Activated CD8-positive, alpha-beta T cell treated with anti-CD3 and anti-CD28 coated beads, Interleukin-2, amount 10 ng/mL, durations not matched to agents 7 days and 5 days (primary cell): ENCODE measurements around the gene HOXB2. TPM values are rescaled to one million over a fixed set of nuclear protein-coding genes. Genes with fewer than 3 reads are reported as not detected.
"Not testable (repeated sequence)": the region's sequence is repeated elsewhere in the genome, so short reads cannot be mapped to it uniquely, and the experiment has no call there.

Experiments
- ATAC-seq: fragments of 150-1000 bp; cut with Tn5 transposase; one replicate; pipeline ENCODE4 v1.10.0; 2021; ENCODE audit warnings: moderate library complexity
- CTCF ChIA-PET: fragments of 350-600 bp; sonication (Branson Sonifier 250); formaldehyde crosslinking; loops from one replicate; lab custom pipeline; 2021; ENCODE audit warnings: antibody characterized with exemption; lab: Charles Lee
- POLR2A ChIA-PET: fragments of 350-600 bp; sonication (Branson Sonifier 250); formaldehyde crosslinking; loops from one replicate; lab custom pipeline; 2021; ENCODE audit warnings: antibody characterized with exemption; lab: Charles Lee
- DNase-seq: peaks from one replicate; pipeline ENCODE4 v3.0.0-alpha.2; 2020
- H3K27ac Mint-ChIP-seq: one replicate; pipeline ENCODE4 v1.8.0; 2021; ENCODE audit warnings: mild to moderate bottlenecking, mixed read lengths
- H3K27me3 Mint-ChIP-seq: one replicate; pipeline ENCODE4 v1.8.0; 2021; ENCODE audit warnings: low read depth, mixed read lengths
- H3K36me3 Mint-ChIP-seq: one replicate; pipeline ENCODE4 v1.8.0; 2021; ENCODE audit warnings: low read depth, mixed read lengths
- H3K4me1 Mint-ChIP-seq: one replicate; pipeline ENCODE4 v1.8.0; 2021; ENCODE audit warnings: low read depth, mixed read lengths
- H3K4me3 Mint-ChIP-seq: one replicate; pipeline ENCODE4 v1.8.0; 2021; ENCODE audit warnings: mild to moderate bottlenecking, mixed read lengths
- H3K9me3 Mint-ChIP-seq: one replicate; pipeline ENCODE4 v1.8.0; 2022; ENCODE audit warnings: mixed read lengths; ENCODE audit not compliant: insufficient read depth
- total RNA-seq, 2 experiments: library from RNA; stranded (reverse); gene quantifications; one replicate each; pipeline ENCODE4 v1.2.3, GENCODE V29; 2021

The HOXB2 gene
- total RNA-seq, 2 experiments from 2014 or later: 15.7 to 17.7 TPM

DNA sequence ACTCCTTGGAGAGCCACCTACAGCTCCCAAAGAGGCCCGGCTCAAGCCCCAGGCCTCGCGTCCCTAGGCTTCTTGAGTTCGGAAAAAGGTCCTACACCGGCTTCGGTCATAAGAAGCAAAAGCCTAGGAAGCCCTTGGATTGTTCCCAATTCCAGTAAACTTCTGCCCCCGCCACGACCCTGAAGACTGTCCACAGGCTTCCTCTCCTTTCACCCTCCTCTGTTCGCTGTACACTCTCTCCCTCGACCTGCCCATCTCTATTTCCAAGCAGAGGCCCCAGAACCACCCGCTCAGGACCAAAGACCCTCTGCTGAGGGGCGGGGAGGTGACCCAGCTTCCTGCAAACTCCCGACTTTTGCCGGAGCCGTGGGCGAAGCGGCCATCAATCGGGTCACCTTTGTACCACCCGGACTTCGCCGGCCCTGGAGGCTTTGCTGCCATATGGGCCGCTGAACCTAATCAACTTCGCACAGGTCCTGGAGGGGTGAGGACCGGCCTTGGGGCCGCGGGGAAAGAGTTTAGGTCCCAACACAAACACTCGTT, 2.7 kb downstream of the HOXB2 start:
- no peak for ATAC-seq
- CTCF ChIA-PET: interaction anchor here (1.0 to 3.1 kb wide), 8 partner anchors 9 to 190 kb away, joined by 3 to 23 read pairs (median 5); no protein-coding TSS in a partner anchor
- H3K4me3 Mint-ChIP-seq: peak overlapping the region; percentile 90
- H3K9me3 Mint-ChIP-seq: no peaks in the 10 kb centered on the region
- peaks cover 50% of the 10 kb centered on the region for H3K4me1 Mint-ChIP-seq
- DNase-seq: peak; percentile 39
- H3K27ac Mint-ChIP-seq: peak overlapping the region; percentile 98
- peaks cover 16% of the 10 kb centered on the region for H3K36me3 Mint-ChIP-seq
- POLR2A ChIA-PET: interaction anchor here (0.9 to 1.6 kb wide), 7 partner anchors 28 to 101 kb away, joined by 3 to 6 read pairs (median 4); no protein-coding TSS in a partner anchor
- H3K27me3 Mint-ChIP-seq: peaks cover 6% of the 10 kb centered on the region

- H3K36me3 Mint-ChIP-seq: peaks cover 16% of the 10 kb centered on the region
- ChIA-PET CTCF (interaction anchor here (0.6 to 3.1 kb wide), 11 partner anchors 9 to 285 kb away, joined by 3 to 23 read pairs (median 4); no protein-coding TSS in a partner anchor), POLR2A (interaction anchor here (0.7 to 1.6 kb wide), 8 partner anchors 16 to 100 kb away, joined by 3 to 6 read pairs (median 3); no protein-coding TSS in a partner anchor)
Observed at GRCh38 chr17:48541577-48542113, 3.3 kb downstream of the HOXB2 start.

GRCh38 chr17:48541036-48541576, 3.8 kb downstream of the HOXB2 start:
- no peak for ATAC-seq
- Mint-ChIP-seq H3K27ac (peak overlapping the region; percentile 98), H3K9me3 (no peaks in the 10 kb centered on the region), H3K4me3 (peak overlapping the region; percentile 90), H3K27me3 (peaks cover 6% of the 10 kb centered on the region), H3K4me1 (peaks cover 40% of the 10 kb centered on the region), H3K36me3 (peaks cover 16% of the 10 kb centered on the region)
- POLR2A ChIA-PET: interaction anchor here (0.7 to 1.6 kb wide), 7 partner anchors 16 to 99 kb away, joined by 3 to 6 read pairs (median 3); no protein-coding TSS in a partner anchor
- CTCF ChIA-PET: interaction anchor here (0.6 to 3.1 kb wide), 14 partner anchors 8 to 284 kb away, joined by 3 to 23 read pairs (median 4); no protein-coding TSS in a partner anchor
- DNase-seq: no peak

More at GRCh38 chr17:48541577-48542113, 3.3 kb downstream of the HOXB2 start:
- peak overlapping the region; percentile 98 for H3K27ac Mint-ChIP-seq
- H3K9me3 Mint-ChIP-seq: no peaks in the 10 kb centered on the region
- peak; percentile 42 for DNase-seq
- peak; percentile 31 for ATAC-seq
- H3K4me3 Mint-ChIP-seq: peak overlapping the region; percentile 90
- peaks cover 6% of the 10 kb centered on the region for H3K27me3 Mint-ChIP-seq
- peaks cover 45% of the 10 kb centered on the region for H3K4me1 Mint-ChIP-seq

- no peak for DNase-seq
- POLR2A ChIA-PET: no interaction called here
- peaks cover 32% of the 10 kb centered on the region for H3K4me1 Mint-ChIP-seq
- H3K27me3 Mint-ChIP-seq: peaks cover 6% of the 10 kb centered on the region
- H3K9me3 Mint-ChIP-seq: no peaks in the 10 kb centered on the region
- CTCF ChIA-PET: interaction anchor here (0.8 to 3.1 kb wide), 8 partner anchors 19 to 204 kb away, joined by 3 to 23 read pairs (median 5); no protein-coding TSS in a partner anchor
- H3K36me3 Mint-ChIP-seq: peaks cover 16% of the 10 kb centered on the region
- H3K27ac Mint-ChIP-seq: no peak overlapping the region
- peak overlapping the region; percentile 32 for H3K4me3 Mint-ChIP-seq
- no peak for ATAC-seq
Observed at GRCh38 chr17:48540213-48540612, 4.7 kb downstream of the HOXB2 start.

DNA sequence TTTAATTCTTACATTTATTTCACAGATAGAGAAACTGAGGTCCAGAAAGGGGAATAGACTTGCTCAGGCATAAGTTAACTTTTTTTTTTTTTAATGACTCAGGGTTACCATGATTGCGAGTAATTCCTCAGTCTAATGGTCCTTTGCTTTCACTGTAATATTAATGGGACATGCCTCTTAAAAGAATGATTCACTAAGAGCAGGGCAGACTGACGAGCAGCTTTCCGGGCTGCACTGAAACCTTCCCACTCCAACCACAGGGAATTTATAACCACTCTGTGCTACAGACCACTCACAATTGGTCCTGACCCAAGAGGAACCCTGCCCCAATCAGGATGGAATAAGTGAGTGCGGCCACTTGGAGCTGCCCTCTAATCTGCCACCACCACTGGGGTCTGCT, 5.7 kb downstream of the HOXB2 start:
- Mint-ChIP-seq H3K27me3 (peaks cover 5% of the 10 kb centered on the region), H3K4me3 (no peak overlapping the region), H3K9me3 (no peaks in the 10 kb centered on the region), H3K27ac (no peak overlapping the region), H3K36me3 (peaks cover 16% of the 10 kb centered on the region), H3K4me1 (peaks cover 23% of the 10 kb centered on the region)
- ATAC-seq (no peak), DNase-seq (no peak)
- POLR2A ChIA-PET: no interaction called here
- CTCF ChIA-PET: interaction anchor here (1.5 to 3.1 kb wide), 3 partner anchors 9 to 47 kb away, joined by 3 to 23 read pairs (median 9); no protein-coding TSS in a partner anchor

GRCh38 chr17:48537316-48537715, 7.6 kb downstream of the HOXB2 start:
- H3K4me1 Mint-ChIP-seq: peaks cover 17% of the 10 kb centered on the region
- H3K4me3 Mint-ChIP-seq: no peak overlapping the region
- POLR2A ChIA-PET: no interaction called here
- H3K36me3 Mint-ChIP-seq: peaks cover 9% of the 10 kb centered on the region
- CTCF ChIA-PET: no interaction called here
- no peak overlapping the region for H3K27ac Mint-ChIP-seq
- no peak for DNase-seq
- ATAC-seq: no peak
- no peaks in the 10 kb centered on the region for H3K9me3 Mint-ChIP-seq
- peaks cover 9% of the 10 kb centered on the region for H3K27me3 Mint-ChIP-seq

GRCh38 chr17:48535793-48536559, 8.9 kb downstream of the HOXB2 start:
- H3K36me3 Mint-ChIP-seq, H3K9me3 Mint-ChIP-seq, POLR2A ChIA-PET, ATAC-seq, H3K27ac Mint-ChIP-seq, DNase-seq, H3K4me3 Mint-ChIP-seq, H3K4me1 Mint-ChIP-seq: not testable (repeated sequence)
- CTCF ChIA-PET: interaction anchor here (1.8 kb wide), 2 partner anchors 25 to 184 kb away, joined by 5 to 7 read pairs; no protein-coding TSS in a partner anchor
- peaks cover 16% of the 10 kb centered on the region for H3K27me3 Mint-ChIP-seq

- POLR2A ChIA-PET: no interaction called here
- Mint-ChIP-seq H3K4me3 (no peak overlapping the region), H3K4me1 (peaks cover 2% of the 10 kb centered on the region), H3K9me3 (no peaks in the 10 kb centered on the region), H3K27ac (no peak overlapping the region), H3K27me3 (peaks cover 16% of the 10 kb centered on the region), H3K36me3 (no peaks in the 10 kb centered on the region)
- ATAC-seq: no peak
- CTCF ChIA-PET: interaction anchor here (1.3 kb wide), 2 partner anchors 9 to 40 kb away, joined by 3 to 4 read pairs; no protein-coding TSS in a partner anchor
- DNase-seq: no peak
Observed at GRCh38 chr17:48532261-48532660, 12.6 kb downstream of the HOXB2 start.

- H3K27me3 Mint-ChIP-seq: peaks cover 25% of the 10 kb centered on the region
- ATAC-seq: no peak
- H3K4me1 Mint-ChIP-seq: peaks cover 2% of the 10 kb centered on the region
- no peaks in the 10 kb centered on the region for H3K9me3 Mint-ChIP-seq
- ChIA-PET CTCF (interaction anchor here (0.5 kb wide), 1 partner anchor 193 kb away, joined by 3 read pairs; no protein-coding TSS in a partner anchor), POLR2A (no interaction called here)
- no peak for DNase-seq
- H3K27ac Mint-ChIP-seq: no peak within 1 kb of the TSS
- no peaks in the 10 kb centered on the region for H3K36me3 Mint-ChIP-seq
- no peak within 1 kb of the TSS for H3K4me3 Mint-ChIP-seq
Observed at GRCh38 chr17:48530887-48531272, 14.0 kb downstream of the HOXB2 start, which contains the start of gene HOXB1. Gene HOXB1, minus strand, starts transcription at chr17:48531011. Its CDS starts 107 bp downstream, at chr17:48530904.

- Mint-ChIP-seq H3K27ac (no peak overlapping the region), H3K36me3 (no peaks in the 10 kb centered on the region), H3K27me3 (peaks cover 29% of the 10 kb centered on the region), H3K4me3 (no peak overlapping the region), H3K4me1 (peaks cover 2% of the 10 kb centered on the region), H3K9me3 (no peaks in the 10 kb centered on the region)
- POLR2A ChIA-PET: no interaction called here
- DNase-seq (no peak), ATAC-seq (no peak)
- CTCF ChIA-PET: no interaction called here
Observed at GRCh38 chr17:48530208-48530886, 14.6 kb downstream of the HOXB2 start.

- Mint-ChIP-seq H3K4me3 (no peak overlapping the region), H3K36me3 (no peaks in the 10 kb centered on the region), H3K27me3 (peaks cover 35% of the 10 kb centered on the region), H3K27ac (no peak overlapping the region), H3K4me1 (peaks cover 2% of the 10 kb centered on the region), H3K9me3 (no peaks in the 10 kb centered on the region)
- POLR2A ChIA-PET: no interaction called here
- no peak for DNase-seq
- CTCF ChIA-PET: interaction anchor here (1.6 kb wide), 1 partner anchor 14 kb away, joined by 3 read pairs; no protein-coding TSS in a partner anchor
- ATAC-seq: no peak
Observed at GRCh38 chr17:48529683-48530009, 15.3 kb downstream of the HOXB2 start.
